GM19023 (cell line): Measurements from ENCODE around the gene NSD1.
"Not testable (repeated sequence)": the region's sequence is repeated elsewhere in the genome, so short reads cannot be mapped to it uniquely, and the experiment has no call there.

ENCODE experiments used
- ATAC-seq: cut with Tn5 transposase; IDR thresholded peaks from one replicate; pipeline ENCODE4 v1.9.1; 2021; ENCODE audit warnings: mild to moderate bottlenecking, moderate library complexity; ENCODE audit not compliant: unreplicated experiment

NSD1 gene

GRCh38 chr5:177163500-177163899, 29.9 kb downstream of the NSD1 start:
- no peak for ATAC-seq

- ATAC-seq, result no peak
These were observed 35.7 kb downstream of the NSD1 start for GRCh38 chr5:177169271-177169670.

GRCh38 chr5:177171961-177172360, 38.4 kb downstream of the NSD1 start:
- ATAC-seq, result no peak

GRCh38 chr5:177175336-177175735, 41.8 kb downstream of the NSD1 start:
- ATAC-seq, result no peak

DNA sequence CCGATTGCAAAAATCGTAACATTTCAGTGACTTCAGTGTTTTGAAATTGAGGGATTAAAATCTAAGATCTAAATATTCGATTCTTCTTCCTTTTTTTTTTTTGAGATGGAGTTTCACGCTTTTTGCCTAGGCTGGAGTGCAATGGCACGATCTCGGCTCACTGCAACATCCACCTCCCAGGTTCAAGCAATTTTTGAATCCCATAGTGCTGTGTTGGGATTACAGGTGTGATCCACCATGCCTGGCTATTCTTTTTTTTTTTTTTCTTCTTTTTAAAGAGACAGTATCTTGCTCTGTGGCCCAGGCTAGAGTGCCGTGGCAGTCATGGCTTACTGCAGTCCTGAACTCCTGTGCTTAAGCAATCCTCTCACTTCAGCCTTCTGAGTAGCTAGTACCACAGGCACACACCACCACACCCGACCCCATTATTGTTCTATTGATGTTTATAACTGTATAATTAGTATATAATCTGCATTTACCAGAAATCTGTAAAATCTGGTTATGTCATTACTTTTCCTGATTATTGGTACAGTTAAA, 42.7 kb downstream of the NSD1 start:
- no peak for ATAC-seq

GRCh38 chr5:177177847-177178437, 44.4 kb downstream of the NSD1 start:
- ATAC-seq, result not testable (repeated sequence)

GRCh38 chr5:177178733-177179304, 45.2 kb downstream of the NSD1 start:
- no peak for ATAC-seq

DNA sequence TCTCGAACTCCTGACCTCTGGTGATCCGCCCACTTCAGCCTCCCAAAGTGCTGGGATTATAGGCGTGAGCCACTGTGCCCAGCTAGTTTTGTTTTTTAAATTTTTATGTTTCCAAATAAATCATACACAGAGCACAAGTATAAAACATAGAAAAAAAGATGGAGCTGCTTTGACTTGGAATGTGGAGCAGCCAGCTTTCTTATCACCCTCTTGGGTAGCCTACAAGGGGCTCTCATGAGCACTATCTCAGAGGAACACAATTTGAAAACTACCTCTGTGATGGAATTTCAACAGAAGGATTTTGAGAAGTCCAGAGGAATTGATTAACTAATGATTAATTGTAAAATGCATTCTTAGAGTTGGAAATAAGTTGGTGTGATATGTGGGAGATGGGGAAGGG, 45.9 kb downstream of the NSD1 start:
- no peak for ATAC-seq

GRCh38 chr5:177183142-177183541, 49.6 kb downstream of the NSD1 start:
- no peak for ATAC-seq

GRCh38 chr5:177183766-177184360, 50.3 kb downstream of the NSD1 start:
- no peak for ATAC-seq

DNA sequence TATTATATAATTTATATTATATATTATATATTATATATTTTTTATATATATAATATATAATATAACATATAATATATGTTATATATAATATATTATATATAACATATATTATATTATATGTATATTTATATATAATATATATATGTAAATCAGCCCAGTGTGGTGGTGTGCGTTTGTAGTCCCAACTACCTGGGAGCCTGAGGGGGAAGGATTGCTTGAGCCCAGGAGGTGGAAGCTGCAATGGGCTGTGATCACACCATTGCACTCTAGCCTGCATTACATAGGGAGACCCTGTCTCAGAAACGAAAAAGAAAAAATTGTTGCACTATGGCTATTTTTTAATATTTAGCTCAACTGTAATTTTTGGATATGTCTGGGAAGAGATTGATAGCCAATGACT, 52.4 kb downstream of the NSD1 start:
- ATAC-seq, result no peak

DNA sequence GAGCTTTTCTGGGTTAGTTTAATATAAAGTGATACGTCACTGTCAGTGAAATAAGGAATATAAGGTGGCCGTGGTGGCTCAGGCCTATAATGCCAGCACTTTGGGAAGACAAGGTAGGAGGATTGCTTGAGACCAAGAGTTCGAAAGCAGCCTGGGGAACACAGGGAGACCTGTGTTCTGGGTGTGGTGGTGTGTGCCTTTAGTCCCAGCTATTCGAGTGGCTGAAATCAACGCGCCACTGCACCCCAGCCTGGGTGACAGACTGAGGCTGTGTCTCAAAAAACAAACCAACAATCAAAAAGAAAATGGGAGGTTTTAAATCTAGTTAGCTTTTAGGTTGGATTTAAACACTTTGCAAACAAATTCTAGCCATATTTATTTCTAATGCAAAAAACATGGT, 53.1 kb downstream of the NSD1 start:
- ATAC-seq, result no peak

DNA sequence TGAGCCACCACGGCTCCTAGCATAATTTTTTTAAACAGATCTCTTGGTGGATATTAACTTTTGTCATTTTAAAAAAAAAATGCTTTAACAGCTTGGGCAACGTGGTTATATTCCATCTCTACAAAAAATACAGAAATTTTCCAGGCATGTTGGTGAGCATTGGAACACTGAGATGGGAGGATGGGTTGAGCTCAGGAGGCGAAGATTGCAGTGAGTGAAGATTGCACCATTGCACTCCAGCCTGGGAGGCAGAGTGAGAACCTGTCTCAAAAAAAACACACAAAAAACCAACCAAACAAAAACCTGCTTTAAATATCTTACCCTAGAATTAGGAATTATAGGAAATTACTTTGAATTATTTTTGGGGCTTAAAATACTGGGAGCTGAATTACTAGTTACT, 55.2 kb downstream of the NSD1 start:
- ATAC-seq, result no peak

DNA sequence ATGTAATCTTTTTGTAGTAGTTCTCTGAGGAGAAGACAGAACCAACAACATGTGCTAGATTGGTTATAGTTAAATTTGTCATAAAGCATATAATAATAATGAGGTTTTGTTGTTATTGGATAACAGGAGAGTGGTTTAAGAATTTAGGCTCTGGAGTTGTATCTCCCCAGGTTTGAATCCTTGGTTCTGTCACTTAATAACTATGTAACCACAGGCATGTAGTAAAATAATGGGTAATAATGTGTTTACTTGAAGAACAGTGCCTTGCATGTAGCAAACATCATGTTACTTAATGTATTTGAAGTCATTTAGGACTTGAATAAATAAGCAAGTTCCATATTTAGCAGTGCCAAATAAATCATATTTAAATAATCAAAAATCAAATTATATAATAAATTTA, 55.8 kb downstream of the NSD1 start:
- ATAC-seq, result no peak

DNA sequence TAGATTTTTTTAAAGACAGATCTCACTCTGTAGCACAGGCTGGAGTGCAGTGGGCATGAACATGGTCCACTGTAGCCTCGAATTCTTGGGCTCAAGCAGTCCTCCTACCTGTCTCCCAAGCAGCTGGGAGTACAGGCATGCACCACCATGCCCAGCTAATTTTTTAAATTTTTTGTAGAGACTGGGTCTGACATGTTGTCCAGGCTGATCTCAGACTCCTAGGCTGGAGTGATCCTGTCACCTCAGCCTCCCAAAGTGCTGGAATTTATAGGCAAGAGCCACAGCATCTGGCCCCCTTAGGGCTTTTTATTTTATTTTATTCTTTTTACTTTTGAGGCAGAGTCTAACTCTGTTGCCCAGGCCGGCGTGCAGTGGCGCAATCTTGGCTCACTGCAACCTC, 56.4 kb downstream of the NSD1 start:
- no peak for ATAC-seq

- no peak for ATAC-seq
These were observed 60.7 kb downstream of the NSD1 start for GRCh38 chr5:177194268-177194667.

GRCh38 chr5:177195307-177195952, 61.9 kb downstream of the NSD1 start:
- no peak for ATAC-seq

GRCh38 chr5:177198738-177199137, 65.2 kb downstream of the NSD1 start:
- ATAC-seq, result no peak

DNA sequence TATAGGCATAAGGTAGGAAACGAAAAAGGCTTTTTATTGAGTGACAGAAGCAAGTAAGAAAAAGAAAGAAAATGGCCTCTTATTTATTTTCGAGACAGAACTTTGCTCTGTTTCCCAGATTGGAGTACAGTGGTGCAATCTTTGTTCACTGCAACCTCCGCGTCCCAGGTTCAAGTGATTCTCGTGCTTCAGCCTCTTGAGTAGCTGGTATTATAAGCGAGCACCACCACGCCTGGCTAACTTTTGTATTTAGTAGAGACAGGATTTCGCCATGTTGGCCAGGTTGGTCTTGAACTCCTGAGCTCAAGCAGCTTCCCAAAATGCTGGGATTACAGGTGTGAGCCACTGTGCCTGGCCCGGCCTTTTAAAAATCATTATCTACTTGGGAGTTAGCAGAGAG, 70.7 kb downstream of the NSD1 start:
- no peak for ATAC-seq

DNA sequence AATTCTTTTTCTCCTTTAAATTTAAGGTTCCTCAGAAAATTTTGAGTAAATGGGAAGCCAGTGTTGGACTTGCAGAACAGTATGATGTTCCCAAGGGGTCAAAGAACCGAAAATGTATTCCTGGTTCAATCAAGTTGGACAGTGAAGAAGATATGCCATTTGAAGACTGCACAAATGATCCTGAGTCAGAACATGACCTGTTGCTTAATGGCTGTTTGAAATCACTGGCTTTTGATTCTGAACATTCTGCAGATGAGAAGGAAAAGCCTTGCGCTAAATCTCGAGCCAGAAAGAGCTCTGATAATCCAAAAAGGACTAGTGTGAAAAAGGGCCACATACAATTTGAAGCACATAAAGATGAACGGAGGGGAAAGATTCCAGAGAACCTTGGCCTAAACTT, 76.0 kb downstream of the NSD1 start:
- ATAC-seq, result no peak

DNA sequence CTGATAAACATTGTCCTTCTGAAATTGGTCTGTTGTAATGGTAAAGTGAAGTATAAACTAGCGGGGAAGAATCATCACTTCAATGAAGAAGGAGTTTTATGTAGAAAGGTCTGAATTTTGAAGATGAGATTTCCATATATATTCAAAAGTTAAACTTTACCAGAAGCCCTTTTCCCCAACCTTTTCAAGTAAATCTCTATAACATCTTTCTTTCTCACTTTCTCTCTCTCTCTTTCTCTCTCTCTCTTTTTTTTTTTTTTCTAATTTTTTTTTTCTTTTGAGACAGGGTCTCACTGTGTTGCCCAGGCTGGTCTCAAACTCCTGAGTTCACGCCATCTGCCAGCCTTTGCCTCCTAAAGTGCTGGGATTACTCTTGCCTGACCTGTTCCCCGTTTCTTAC, 78.7 kb downstream of the NSD1 start:
- no peak for ATAC-seq

GRCh38 chr5:177220576-177220975, 87.0 kb downstream of the NSD1 start:
- no peak for ATAC-seq
